CD4-positive, alpha-beta T cell (primary cell): ENCODE data around the gene STK32B. TPM values are rescaled to one million over a fixed set of nuclear protein-coding genes. Genes with fewer than 3 reads are reported as not detected.

ENCODE experiments used
- ATAC-seq: fragments of 200-7000 bp; cut with Tn5 transposase; one replicate; pipeline ENCODE4 v1.10.0; 2022; ENCODE audit warnings: mild to moderate bottlenecking; ENCODE audit not compliant: poor library complexity
- CTCF ChIA-PET: fragments of 350-600 bp; sonication (Branson Sonifier 250); formaldehyde crosslinking; loops from one replicate; lab custom pipeline; 2021; ENCODE audit warnings: antibody characterized with exemption, inconsistent platforms; lab: Charles Lee
- POLR2A ChIA-PET: fragments of 350-600 bp; sonication (Branson Sonifier 250); formaldehyde crosslinking; loops from one replicate; lab custom pipeline; 2021; ENCODE audit warnings: antibody characterized with exemption, inconsistent platforms; lab: Charles Lee
- DNase-seq, 14 experiments: peaks; one replicate each; pipeline ENCODE4 v3.0.0-alpha.2; 2013 to 2020; ENCODE audit warnings: mixed read lengths in 2 of 14
- H3K27ac ChIP-seq, 2 donors: one replicate each; pipeline versions ENCODE4 v1.5.1 to v1.7.0; 2013; ENCODE audit warnings: low read length in 2 of 2, low read depth in 1 of 2, mild to moderate bottlenecking in 1 of 2
- H3K27me3 ChIP-seq, 2 experiments: 1 replicate in 1 of 2; 2 replicates in 1 of 2; pipeline versions ENCODE4 v1.6.1 to v1.7.0; 2013; ENCODE audit warnings: low read length in 2 of 2, control low read depth in 1 of 2, mild to moderate bottlenecking in 1 of 2, moderate library complexity in 1 of 2; ENCODE audit not compliant: insufficient read depth in 2 of 2, control insufficient read depth in 1 of 2
- H3K36me3 ChIP-seq: one replicate; pipeline ENCODE4 v1.6.1; 2013; ENCODE audit warnings: low read length, control low read depth; ENCODE audit not compliant: insufficient read depth
- H3K4me1 ChIP-seq: one replicate; pipeline ENCODE4 v1.6.1; 2013; ENCODE audit warnings: low read length, control low read depth; ENCODE audit not compliant: insufficient read depth
- H3K4me3 ChIP-seq: one replicate; pipeline ENCODE4 v1.5.1; 2013; ENCODE audit warnings: mild to moderate bottlenecking, low read length, moderate library complexity
- H3K9me3 ChIP-seq, 2 experiments: 1 replicate in 1 of 2; 2 replicates in 1 of 2; pipeline versions ENCODE4 v1.6.1 to v1.7.0; 2013; ENCODE audit warnings: low read length in 2 of 2, mild to moderate bottlenecking in 2 of 2, control low read depth in 1 of 2, moderate library complexity in 1 of 2; ENCODE audit not compliant: control insufficient read depth in 1 of 2, insufficient read depth in 1 of 2
- H3K27ac Mint-ChIP-seq: one replicate; pipeline ENCODE4 v1.8.0; 2020; ENCODE audit warnings: mixed read lengths
- H3K27me3 Mint-ChIP-seq: one replicate; pipeline ENCODE4 v1.8.0; 2021; ENCODE audit warnings: mixed read lengths
- H3K36me3 Mint-ChIP-seq: one replicate; pipeline ENCODE4 v1.8.0; 2021; ENCODE audit warnings: low read depth, mixed read lengths
- H3K4me1 Mint-ChIP-seq: one replicate; pipeline ENCODE4 v1.8.0; 2021; ENCODE audit warnings: low read depth, mixed read lengths
- H3K4me3 Mint-ChIP-seq: one replicate; pipeline ENCODE4 v1.8.0; 2020; ENCODE audit warnings: mild to moderate bottlenecking, mixed read lengths
- H3K9me3 Mint-ChIP-seq: one replicate; pipeline ENCODE4 v1.8.0; 2020; ENCODE audit warnings: mixed read lengths
- intact Hi-C, 2 experiments: fragments of 100-400 bp; cut with DNase I in 1 of 2; cut with micrococcal nuclease in 1 of 2; formaldehyde crosslinking; loops; one replicate each; pipeline versions ENCODE4 v1.15.1 to v1.9.0; 2023 to 2025; cut with DNase I, micrococcal nuclease
- total RNA-seq, 174 experiments: library from RNA in 2 of 174; stranded (reverse) in 2 of 174; gene quantifications; one replicate each; pipeline ENCODE4 v1.2.3 and lab custom pipeline; 2021 to 2026
- TF ChIP-seq, protein P1 (sequence below): fragments of 200-600 bp; IDR thresholded peaks from one replicate; pipeline ENCODE4 v1.8.0; 2022; ENCODE audit warnings: antibody characterized with exemption, mild to moderate bottlenecking

Gene STK32B
- total RNA-seq, 2 experiments from 2014 or later, result not detected

DNA sequence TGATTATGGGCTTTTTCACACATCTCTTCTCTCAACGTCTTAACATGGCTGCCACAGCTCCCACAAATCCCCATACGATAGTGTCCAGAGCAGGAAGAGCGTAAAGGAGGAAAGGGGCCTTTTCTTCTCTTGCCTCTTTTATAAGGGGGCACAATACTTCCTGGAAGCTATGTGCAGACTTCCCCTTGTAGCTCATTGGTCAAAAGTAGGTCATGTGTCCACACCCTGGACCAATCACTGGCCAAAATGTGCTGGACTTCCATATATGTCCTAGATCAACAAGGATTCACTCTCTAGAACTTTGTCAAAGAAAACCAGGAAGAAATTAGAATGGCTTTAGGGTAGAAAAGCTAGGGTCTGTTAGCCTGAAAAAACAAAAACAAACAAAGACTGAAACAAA lies 26.7 kb downstream of the STK32B start:
- no peak overlapping the region for H3K27ac Mint-ChIP-seq
- intact Hi-C loops, result no loop called here
- H3K36me3 Mint-ChIP-seq, result no peaks in the 10 kb centered on the region
- no peaks in the 10 kb centered on the region for H3K27me3 ChIP-seq
- H3K27ac ChIP-seq, result no peak overlapping the region
- no peak for DNase-seq
- no peaks in the 10 kb centered on the region for H3K36me3 ChIP-seq
- H3K4me3 Mint-ChIP-seq, result no peak overlapping the region
- TF ChIP-seq, protein P1, sequence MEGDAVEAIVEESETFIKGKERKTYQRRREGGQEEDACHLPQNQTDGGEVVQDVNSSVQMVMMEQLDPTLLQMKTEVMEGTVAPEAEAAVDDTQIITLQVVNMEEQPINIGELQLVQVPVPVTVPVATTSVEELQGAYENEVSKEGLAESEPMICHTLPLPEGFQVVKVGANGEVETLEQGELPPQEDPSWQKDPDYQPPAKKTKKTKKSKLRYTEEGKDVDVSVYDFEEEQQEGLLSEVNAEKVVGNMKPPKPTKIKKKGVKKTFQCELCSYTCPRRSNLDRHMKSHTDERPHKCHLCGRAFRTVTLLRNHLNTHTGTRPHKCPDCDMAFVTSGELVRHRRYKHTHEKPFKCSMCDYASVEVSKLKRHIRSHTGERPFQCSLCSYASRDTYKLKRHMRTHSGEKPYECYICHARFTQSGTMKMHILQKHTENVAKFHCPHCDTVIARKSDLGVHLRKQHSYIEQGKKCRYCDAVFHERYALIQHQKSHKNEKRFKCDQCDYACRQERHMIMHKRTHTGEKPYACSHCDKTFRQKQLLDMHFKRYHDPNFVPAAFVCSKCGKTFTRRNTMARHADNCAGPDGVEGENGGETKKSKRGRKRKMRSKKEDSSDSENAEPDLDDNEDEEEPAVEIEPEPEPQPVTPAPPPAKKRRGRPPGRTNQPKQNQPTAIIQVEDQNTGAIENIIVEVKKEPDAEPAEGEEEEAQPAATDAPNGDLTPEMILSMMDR, result no peak
- ATAC-seq, result no peak
- peaks cover 11% of the 10 kb centered on the region for H3K9me3 Mint-ChIP-seq
- no peaks in the 10 kb centered on the region for H3K4me1 ChIP-seq
- no peak overlapping the region for H3K4me3 ChIP-seq
- H3K4me1 Mint-ChIP-seq, result no peaks in the 10 kb centered on the region
- H3K9me3 ChIP-seq, result no peaks in the 10 kb centered on the region
- CTCF ChIA-PET, result no interaction called here
- POLR2A ChIA-PET, result no interaction called here
- H3K27me3 Mint-ChIP-seq, result peaks cover 9% of the 10 kb centered on the region

- intact Hi-C loops, result no loop called here
- POLR2A ChIA-PET, result no interaction called here
- H3K27ac Mint-ChIP-seq, result no peak overlapping the region
- peaks cover 9% of the 10 kb centered on the region for H3K27me3 Mint-ChIP-seq
- no peaks in the 10 kb centered on the region for H3K27me3 ChIP-seq
- H3K36me3 Mint-ChIP-seq, result no peaks in the 10 kb centered on the region
- no peak for DNase-seq
- no peak for ATAC-seq
- no peaks in the 10 kb centered on the region for H3K36me3 ChIP-seq
- H3K9me3 Mint-ChIP-seq, result peaks cover 11% of the 10 kb centered on the region
- H3K4me3 ChIP-seq, result no peak overlapping the region
- no peaks in the 10 kb centered on the region for H3K4me1 Mint-ChIP-seq
- no peak overlapping the region for H3K27ac ChIP-seq
- no peaks in the 10 kb centered on the region for H3K4me1 ChIP-seq
- no peaks in the 10 kb centered on the region for H3K9me3 ChIP-seq
- H3K4me3 Mint-ChIP-seq, result no peak overlapping the region
- CTCF ChIA-PET, result no interaction called here
- TF ChIP-seq, protein P1, result no peak
Measured at GRCh38 chr4:5079581-5079980, 28.3 kb downstream of the STK32B start.

GRCh38 chr4:5081441-5081999 lies 30.2 kb downstream of the STK32B start:
- H3K27me3 Mint-ChIP-seq, result peaks cover 9% of the 10 kb centered on the region
- Histone ChIP-seq H3K36me3 (no peaks in the 10 kb centered on the region), H3K27me3 (no peaks in the 10 kb centered on the region), H3K4me1 (no peaks in the 10 kb centered on the region), H3K27ac (no peak overlapping the region), H3K9me3 (peaks cover 0 to 11% of the 10 kb centered on the region in 2 experiments), H3K4me3 (no peak overlapping the region)
- no peak overlapping the region for H3K27ac Mint-ChIP-seq
- intact Hi-C loops, result no loop called here
- DNase-seq (no peak), ATAC-seq (no peak)
- no peaks in the 10 kb centered on the region for H3K4me1 Mint-ChIP-seq
- TF ChIP-seq, protein P1, result no peak
- H3K4me3 Mint-ChIP-seq, result no peak overlapping the region
- ChIA-PET POLR2A (no interaction called here), CTCF (no interaction called here)
- no peaks in the 10 kb centered on the region for H3K36me3 Mint-ChIP-seq
- H3K9me3 Mint-ChIP-seq, result peaks cover 16% of the 10 kb centered on the region
